GM12892 (cell line): ENCODE results near the gene EPHA1.

Source experiments
- POLR2A ChIP-seq: IDR thresholded peaks from 2 replicates; pipeline ENCODE4 v1.6.1; 2011; ENCODE audit warnings: low read depth, low read length, control low read depth
- TAF1 ChIP-seq: IDR thresholded peaks from 2 replicates; pipeline ENCODE4 v1.6.1; 2011; ENCODE audit warnings: low read depth, mild to moderate bottlenecking, control low read depth, low read length, borderline replicate concordance

GRCh38 chr7:143451746-143452145 lies 43.1 kb upstream of the EPHA1 start:
- TF ChIP-seq POLR2A, result no peak
- no peak for TF ChIP-seq TAF1
